ENCODE data around the gene ELMO3. TPM values are rescaled to one million over a fixed set of nuclear protein-coding genes. Genes with fewer than 3 reads are reported as not detected.
A peak's percentile ranks its signal among the peaks of the same experiment; 100 is the strongest.

ELMO3 gene
- total and polyA plus RNA-seq, 2 experiments from 2014 or later, result 0.15 to 1.1 TPM

GRCh38 chr16:67166598-67167168 lies 32.2 kb upstream of the ELMO3 start:
- Histone ChIP-seq H3K9me3 (ENCODE audit: low read depth) (no peaks in the 10 kb centered on the region), H3K27ac (no peak overlapping the region), H3K36me3 (no peaks in the 10 kb centered on the region), H3K27me3 (peaks cover 77% of the 10 kb centered on the region), H3K4me1 (ENCODE audit: low read depth) (peaks cover 20% of the 10 kb centered on the region), H3K4me3 (no peak overlapping the region)
- DNase-seq (ENCODE audit: low read depth in 1 of 2, low spot score in 1 of 2), result no peak
- TF ChIP-seq, protein P1, sequence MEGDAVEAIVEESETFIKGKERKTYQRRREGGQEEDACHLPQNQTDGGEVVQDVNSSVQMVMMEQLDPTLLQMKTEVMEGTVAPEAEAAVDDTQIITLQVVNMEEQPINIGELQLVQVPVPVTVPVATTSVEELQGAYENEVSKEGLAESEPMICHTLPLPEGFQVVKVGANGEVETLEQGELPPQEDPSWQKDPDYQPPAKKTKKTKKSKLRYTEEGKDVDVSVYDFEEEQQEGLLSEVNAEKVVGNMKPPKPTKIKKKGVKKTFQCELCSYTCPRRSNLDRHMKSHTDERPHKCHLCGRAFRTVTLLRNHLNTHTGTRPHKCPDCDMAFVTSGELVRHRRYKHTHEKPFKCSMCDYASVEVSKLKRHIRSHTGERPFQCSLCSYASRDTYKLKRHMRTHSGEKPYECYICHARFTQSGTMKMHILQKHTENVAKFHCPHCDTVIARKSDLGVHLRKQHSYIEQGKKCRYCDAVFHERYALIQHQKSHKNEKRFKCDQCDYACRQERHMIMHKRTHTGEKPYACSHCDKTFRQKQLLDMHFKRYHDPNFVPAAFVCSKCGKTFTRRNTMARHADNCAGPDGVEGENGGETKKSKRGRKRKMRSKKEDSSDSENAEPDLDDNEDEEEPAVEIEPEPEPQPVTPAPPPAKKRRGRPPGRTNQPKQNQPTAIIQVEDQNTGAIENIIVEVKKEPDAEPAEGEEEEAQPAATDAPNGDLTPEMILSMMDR (IDR thresholded peaks at IDR 0.05; ENCODE audit: low read depth, low read length), result no peak

DNA sequence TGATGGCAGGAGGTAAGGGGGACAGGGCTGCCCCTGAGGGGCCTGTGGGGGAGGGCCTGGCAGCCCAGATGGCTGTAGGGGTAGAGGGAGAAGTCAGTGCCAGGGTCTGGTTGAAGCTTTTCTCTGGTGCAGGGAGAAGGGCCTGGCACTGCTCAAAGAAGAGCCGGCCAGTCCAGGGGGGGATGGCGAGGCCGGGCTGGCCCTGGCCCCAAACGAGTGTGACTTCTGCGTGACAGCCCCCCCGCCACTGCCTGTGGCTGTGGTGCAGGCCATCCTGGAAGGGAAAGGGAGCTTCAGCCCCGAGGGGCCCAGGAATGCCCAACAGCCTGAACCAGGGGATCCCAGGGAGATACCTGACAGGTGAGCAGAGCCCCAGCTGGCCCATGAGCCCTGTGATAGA lies 31.3 kb upstream of the ELMO3 start:
- Histone ChIP-seq H3K4me1 (ENCODE audit: low read depth) (peaks cover 20% of the 10 kb centered on the region), H3K9me3 (ENCODE audit: low read depth) (no peaks in the 10 kb centered on the region), H3K4me3 (no peak overlapping the region), H3K27ac (no peak overlapping the region), H3K27me3 (peaks cover 68% of the 10 kb centered on the region), H3K36me3 (no peaks in the 10 kb centered on the region)
- DNase-seq (ENCODE audit: low read depth in 1 of 2, low spot score in 1 of 2), result no peak
- TF ChIP-seq, protein P1 (IDR thresholded peaks at IDR 0.05; ENCODE audit: low read depth, low read length), result no peak

DNA sequence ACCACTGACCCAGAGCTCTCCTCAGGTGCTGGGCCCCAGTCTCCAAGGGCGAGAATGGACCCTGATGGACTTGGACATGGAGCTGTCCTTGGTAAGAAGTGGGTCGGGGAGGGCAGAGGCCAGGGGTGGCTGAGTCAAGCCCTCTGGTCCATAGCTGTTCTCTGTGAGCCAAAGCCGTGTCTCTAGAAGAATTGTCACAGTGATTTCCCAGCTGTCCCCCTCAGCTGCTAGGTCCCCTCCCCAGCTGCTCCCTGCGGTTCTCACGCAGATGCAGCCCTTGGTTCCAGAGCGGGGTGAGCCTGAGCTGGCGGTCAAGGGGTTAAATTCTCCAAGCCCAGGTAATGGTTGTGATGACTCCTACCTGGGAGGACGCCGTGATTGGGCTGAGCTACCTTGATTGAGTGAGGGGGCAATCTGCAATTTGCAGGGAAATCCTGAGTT lies 29.9 kb upstream of the ELMO3 start:
- Histone ChIP-seq H3K9me3 (ENCODE audit: low read depth) (no peaks in the 10 kb centered on the region), H3K36me3 (no peaks in the 10 kb centered on the region), H3K27me3 (peaks cover 56% of the 10 kb centered on the region), H3K4me1 (ENCODE audit: low read depth) (peaks cover 14% of the 10 kb centered on the region), H3K27ac (no peak overlapping the region), H3K4me3 (no peak overlapping the region)
- TF ChIP-seq, protein P1 (IDR thresholded peaks at IDR 0.05; ENCODE audit: low read depth, low read length), result no peak
- no peak for DNase-seq (ENCODE audit: low read depth in 1 of 2, low spot score in 1 of 2)

GRCh38 chr16:67169642-67170167 lies 29.2 kb upstream of the ELMO3 start:
- Histone ChIP-seq H3K27me3 (peaks cover 52% of the 10 kb centered on the region), H3K4me3 (peak overlapping the region; percentile 37), H3K36me3 (no peaks in the 10 kb centered on the region), H3K4me1 (ENCODE audit: low read depth) (peaks cover 19% of the 10 kb centered on the region), H3K27ac (peak overlapping the region; percentile 54), H3K9me3 (ENCODE audit: low read depth) (no peaks in the 10 kb centered on the region)
- peak; percentile 56 to 76 for DNase-seq (ENCODE audit: low read depth in 1 of 2, low spot score in 1 of 2)
- TF ChIP-seq, protein P1 (IDR thresholded peaks at IDR 0.05; ENCODE audit: low read depth, low read length), result peak; percentile 74

GRCh38 chr16:67170168-67170948 lies 28.6 kb upstream of the ELMO3 start, which contains the start of gene NOL3:
Gene NOL3 (plus strand): TSS chr16:67170538.
- H3K36me3 ChIP-seq, result no peaks in the 10 kb centered on the region
- peak within 1 kb of the TSS; percentile 37 for H3K4me3 ChIP-seq
- H3K9me3 ChIP-seq (ENCODE audit: low read depth), result no peaks in the 10 kb centered on the region
- peak within 1 kb of the TSS; percentile 54 for H3K27ac ChIP-seq
- TF ChIP-seq, protein P1 (IDR thresholded peaks at IDR 0.05; ENCODE audit: low read depth, low read length), result no peak
- H3K4me1 ChIP-seq (ENCODE audit: low read depth), result peaks cover 19% of the 10 kb centered on the region
- DNase-seq (ENCODE audit: low read depth in 1 of 2, low spot score in 1 of 2), result peak; percentile 80 to 90
- H3K27me3 ChIP-seq, result peaks cover 52% of the 10 kb centered on the region
